ENCODE results near the gene ERRFI1.

- TF ChIP-seq POLR2A (IDR thresholded peaks at IDR 0.05; ENCODE audit: low read length) (no peak), GATA1 (IDR thresholded peaks at IDR 0.05; ENCODE audit: low read depth, low read length) (no peak)
Observed at GRCh38 chr1:8075511-8076051, 49.5 kb upstream of the ERRFI1 start.

Measured in erythroblast (primary cell).